HG03342 (cell line): ENCODE data around the gene KRTAP10-10.
"Not testable (repeated sequence)": the region's sequence is repeated elsewhere in the genome, so short reads cannot be mapped to it uniquely, and the experiment has no call there.

ENCODE experiments used
- ATAC-seq: cut with Tn5 transposase; IDR thresholded peaks from one replicate; pipeline ENCODE4 v1.9.1; 2021; ENCODE audit warnings: mild to moderate bottlenecking, moderate library complexity; ENCODE audit not compliant: unreplicated experiment

The KRTAP10-10 gene

DNA sequence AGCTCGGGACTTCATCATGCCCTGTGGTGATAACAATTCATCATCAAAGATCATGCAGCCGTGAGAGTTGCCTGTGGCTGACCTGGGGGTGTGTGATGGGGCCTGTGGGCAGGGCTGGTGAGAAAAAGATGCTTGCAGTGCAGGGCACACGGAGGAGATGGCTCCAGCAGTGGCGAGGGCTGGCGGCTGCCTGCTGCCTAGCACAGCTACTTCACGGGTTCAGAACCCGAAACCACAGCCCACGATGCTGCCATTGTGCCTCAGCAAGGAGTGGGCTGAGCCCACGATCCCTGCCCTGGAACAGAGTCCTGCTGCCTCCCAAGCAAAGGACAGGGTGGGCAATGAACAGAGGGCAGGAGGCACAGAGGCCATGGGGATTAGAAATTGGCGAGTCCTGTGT is 10.9 kb upstream of the KRTAP10-10 start:
- ATAC-seq: no peak

DNA sequence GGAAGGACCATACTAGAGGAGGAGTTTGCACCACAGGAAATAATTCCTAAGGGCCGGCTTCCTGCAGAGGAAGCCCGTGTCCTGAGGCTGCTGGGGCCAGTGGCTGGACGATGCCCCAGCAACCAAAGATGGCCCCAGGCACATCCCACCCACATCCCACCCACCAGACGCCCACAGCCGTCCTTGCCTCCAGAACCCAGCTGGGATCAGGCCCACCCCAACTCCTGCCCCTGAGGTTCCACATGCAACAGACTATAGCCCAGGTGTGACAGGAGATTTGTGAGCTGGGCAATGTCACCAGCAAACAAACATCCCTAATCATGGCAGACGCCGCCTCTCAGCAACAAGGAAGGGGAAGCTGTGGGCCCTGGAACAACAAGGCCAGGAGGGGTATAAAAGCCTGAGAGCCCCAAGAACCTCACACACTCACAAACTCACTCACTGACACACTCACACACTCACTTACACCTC is 10.4 kb upstream of the KRTAP10-10 start, which contains the start of gene KRTAP10-9:
KRTAP10-9 (plus strand) TSS at position 421 of the 471 bp plus-strand sequence. CDS start 79 bp downstream, outside the sequence.
- ATAC-seq: no peak

DNA sequence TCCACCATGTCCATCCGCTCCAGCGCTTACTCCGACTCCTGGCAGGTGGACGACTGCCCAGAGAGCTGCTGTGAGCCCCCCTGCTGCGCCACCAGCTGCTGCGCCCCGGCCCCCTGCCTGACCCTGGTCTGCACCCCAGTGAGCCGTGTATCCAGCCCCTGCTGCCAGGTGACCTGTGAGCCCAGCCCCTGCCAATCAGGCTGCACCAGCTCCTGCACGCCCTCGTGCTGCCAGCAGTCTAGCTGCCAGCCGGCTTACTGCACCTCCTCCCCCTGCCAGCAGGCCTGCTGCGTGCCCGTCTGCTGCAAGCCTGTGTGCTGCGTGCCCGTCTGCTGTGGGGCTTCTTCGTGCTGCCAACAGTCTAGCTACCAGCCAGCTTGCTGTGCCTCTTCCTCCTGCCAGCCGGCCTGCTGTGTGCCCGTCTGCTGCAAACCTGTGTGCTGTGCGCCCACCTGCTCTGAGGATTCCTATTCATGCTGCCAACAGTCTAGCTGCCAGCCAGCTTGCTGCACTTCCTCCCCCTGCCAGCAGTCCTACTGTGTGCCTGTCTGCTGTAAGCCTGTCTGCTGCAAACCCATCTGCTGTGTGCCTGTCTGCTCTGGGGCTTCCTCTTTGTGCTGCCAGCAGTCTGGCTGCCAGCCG is 9.9 kb upstream of the KRTAP10-10 start:
- ATAC-seq: not testable (repeated sequence)

DNA sequence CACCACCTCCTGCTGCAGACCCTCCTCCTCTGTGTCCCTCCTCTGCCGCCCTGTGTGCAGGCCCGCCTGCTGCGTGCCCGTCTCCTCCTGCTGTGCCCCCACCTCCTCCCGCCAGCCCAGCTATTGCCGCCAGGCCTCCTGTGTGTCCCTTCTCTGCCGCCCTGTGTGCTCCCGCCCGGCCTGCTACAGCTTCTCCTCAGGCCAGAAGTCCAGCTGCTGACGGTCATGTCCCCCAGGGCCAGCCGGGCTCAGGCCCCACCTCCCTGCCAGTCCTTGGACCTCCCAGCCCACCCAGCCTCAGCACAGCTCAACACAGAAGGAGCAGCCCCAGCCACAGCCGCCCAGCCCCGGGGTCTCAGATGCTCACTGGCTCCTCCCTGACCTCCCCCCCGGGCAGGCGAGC is 9.3 kb upstream of the KRTAP10-10 start:
- ATAC-seq: not testable (repeated sequence)

DNA sequence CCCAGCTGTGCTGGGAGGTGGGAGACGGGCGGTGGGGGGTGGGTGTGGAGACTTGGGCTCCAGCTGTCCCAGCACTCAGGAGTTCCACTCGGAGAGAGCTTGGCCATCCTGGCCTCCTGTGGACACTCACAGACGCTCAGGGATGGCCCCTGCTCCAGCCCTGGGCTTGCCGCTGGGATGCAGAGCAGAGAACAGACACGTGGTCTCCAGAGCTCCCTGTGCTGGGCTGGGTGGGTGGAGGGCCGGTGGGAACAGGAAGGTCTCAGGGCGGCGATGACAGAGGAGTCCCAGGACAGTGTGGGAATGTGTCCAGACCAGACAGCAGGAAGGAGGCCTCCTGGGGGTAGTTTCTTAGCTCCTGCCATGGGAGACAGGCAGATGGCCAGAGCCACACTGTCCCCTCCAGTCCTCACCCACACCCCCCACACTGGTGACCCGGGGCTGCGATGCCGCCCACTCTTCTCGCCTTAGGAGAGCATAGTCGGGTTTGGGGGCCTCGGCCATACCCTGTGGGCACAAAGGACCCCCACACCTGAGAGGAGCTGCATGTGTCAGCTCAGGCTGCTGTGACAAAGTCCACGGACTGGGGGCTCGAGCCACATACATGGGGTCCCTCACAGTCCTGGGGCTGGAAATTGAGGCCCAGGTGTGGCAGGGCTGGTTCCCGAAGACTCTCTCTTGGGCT is 8.3 kb upstream of the KRTAP10-10 start:
- no peak for ATAC-seq

DNA sequence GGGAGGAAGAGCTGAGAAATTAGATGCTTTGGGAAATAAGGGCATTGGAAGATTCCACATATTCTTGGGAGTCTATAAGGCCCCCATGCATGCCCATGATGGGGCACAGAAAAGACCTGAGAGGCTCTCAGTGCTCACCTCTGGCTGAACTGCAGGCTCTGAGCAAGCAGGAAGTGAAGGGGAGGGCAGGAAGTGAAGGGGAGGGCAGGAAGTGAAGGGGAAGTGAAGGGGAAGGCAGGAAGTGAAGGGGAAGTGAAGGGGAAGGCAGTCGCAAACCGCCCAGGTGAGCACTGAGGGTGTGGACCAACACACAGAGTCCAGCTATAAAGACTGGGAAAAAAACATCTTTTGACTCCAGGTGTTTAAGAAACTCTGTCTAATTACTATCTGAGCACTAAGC is 6.7 kb upstream of the KRTAP10-10 start:
- ATAC-seq: no peak

DNA sequence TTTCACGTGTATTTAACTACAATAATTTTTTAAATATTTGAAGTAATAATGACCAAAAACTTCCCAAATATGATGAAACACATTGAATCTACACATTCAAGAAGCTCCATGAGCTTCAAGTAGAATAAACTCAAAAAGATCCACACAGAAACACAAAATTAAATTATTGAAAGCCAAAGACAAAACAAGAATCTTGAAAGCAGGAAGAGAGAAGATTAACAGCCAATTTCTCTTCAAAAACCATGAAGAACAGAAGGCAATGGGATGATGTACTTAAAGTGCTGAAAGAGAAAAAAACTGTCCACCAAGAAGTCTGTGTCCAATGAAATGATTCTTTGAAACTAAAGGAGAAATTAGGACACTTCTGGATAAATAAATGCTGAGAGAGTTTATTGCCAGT is 5.1 kb upstream of the KRTAP10-10 start:
- ATAC-seq: no peak

DNA sequence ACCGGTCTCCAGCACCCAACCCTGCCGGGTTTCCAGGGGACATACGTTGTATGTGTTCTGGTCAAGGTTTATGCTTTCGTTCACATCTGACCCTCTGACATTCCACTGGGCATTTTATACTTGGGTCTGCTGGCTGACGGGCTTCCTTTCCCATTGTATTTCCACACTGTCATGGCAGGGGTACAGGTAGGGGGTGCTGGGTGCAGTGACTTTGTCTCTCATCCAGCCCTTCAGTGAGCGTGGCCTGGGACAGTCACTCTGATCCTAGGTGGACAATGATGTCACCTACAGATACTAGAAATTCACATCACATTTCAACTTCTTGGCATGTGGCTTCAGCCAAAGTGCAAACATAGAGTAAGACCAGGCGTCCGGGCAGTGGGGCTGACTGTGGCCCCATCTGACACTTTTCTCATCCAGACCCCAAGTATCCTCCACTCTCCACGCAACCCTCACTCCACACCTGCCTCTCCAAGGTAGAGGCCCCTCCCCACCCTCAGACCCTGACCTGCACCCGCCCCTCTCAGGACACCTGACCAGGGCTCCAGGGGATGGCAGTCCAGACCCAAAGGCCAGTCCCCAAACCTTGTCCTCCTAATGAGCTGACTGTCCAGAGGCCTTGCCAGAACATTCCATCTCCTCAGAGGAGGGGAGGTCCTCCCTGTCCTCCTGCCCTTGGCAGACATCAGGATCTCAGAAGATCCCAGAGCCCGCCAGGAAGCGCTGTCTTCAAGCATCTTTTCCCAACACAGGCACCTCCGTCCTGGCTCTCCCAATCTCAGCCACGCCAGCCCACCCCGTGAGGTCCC is 743 bp upstream of the KRTAP10-10 start:
- ATAC-seq: no peak

DNA sequence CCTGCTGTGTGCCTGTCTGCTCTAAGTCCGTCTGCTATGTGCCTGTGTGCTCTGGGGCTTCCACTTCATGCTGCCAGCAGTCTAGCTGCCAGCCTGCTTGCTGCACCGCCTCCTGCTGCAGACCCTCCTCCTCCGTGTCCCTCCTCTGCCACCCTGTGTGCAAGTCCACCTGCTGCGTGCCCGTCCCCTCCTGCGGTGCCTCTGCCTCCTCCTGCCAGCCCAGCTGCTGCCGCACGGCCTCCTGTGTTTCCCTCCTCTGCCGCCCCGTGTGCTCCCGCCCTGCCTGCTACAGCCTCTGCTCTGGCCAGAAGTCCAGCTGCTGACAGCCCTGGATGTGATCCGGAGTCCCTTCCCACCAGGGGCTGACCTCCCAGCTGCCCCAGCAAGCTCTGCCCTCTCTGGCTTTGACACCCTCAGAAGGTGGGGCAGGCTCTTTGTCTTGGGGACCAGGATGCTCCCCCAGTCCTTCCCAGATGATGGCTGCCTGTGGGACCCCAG is 744 bp downstream of the KRTAP10-10 start:
- not testable (repeated sequence) for ATAC-seq

DNA sequence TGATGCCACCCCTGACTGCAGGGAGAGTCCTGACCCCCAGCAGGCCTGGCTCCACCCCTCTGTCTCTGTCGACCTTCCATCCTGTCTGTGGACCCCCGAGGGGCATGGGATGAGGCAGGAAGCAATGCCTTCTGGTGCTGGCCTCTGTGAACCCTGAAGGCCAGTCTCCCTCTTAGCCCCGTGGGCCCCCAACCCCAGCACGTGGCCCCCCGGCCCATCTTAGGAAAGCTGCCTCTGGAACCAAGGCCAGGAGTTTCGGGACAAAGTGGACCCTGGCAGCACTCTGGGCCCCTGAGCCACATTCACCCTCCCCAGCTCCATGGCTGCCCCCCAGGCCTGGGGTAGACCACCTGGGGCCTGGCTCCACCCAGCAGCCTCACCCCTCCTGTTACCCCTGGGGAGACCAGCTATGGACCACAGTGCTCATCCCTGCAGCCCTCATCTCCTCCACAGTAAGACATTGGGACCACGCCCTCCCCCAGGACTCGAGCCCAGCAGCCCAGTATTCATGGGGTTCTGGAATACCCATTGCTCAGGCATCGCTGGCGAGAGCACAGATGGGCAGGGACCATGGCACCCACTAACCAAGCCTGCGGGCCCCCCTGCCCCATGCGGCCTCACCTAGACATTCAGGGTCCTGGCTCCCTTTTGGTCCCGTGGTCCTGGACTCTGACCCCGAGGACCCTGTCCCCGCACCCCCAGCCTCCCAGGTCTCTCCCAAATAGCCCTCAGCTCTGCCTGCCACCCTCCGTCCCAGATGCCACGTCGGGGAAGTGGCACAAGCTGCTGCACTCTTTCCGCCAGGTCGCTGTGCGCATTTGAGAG is 1.6 kb downstream of the KRTAP10-10 start:
- not testable (repeated sequence) for ATAC-seq

DNA sequence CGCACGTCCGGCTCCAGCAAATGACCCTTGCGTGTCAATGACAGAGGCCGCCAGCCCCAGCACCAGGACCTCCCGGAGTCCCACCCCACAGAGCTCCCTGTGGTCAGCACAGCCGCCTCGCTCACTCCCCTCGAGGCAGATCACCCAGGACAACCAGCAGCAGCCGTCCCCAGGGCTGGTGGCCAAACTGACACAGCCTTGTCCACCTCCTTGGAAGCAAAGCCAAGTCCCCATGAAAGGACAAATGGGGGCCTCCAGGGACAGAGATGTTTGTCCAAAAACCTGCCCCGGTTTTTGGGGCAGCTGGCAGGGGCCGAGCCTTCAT is 2.1 kb downstream of the KRTAP10-10 start:
- no peak for ATAC-seq

DNA sequence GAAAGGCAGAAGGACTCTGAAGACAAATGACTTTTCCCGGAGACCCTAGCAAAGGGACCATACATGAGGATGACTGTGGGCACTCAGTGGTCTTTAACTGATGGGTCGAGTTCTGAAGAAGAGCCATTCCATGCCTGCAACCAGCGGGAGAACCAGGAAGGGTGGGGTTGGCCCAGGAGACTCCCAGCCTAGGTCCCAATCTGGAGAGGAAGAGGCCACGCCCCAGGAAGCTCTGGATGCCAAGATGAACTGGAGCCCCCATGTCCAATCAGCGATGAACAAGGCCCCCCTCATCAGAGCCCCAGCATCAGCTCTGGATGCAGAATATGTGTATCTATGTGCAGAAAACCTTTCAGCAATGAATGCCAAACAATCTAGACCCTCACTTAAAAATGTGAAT is 3.6 kb downstream of the KRTAP10-10 start:
- ATAC-seq: no peak

DNA sequence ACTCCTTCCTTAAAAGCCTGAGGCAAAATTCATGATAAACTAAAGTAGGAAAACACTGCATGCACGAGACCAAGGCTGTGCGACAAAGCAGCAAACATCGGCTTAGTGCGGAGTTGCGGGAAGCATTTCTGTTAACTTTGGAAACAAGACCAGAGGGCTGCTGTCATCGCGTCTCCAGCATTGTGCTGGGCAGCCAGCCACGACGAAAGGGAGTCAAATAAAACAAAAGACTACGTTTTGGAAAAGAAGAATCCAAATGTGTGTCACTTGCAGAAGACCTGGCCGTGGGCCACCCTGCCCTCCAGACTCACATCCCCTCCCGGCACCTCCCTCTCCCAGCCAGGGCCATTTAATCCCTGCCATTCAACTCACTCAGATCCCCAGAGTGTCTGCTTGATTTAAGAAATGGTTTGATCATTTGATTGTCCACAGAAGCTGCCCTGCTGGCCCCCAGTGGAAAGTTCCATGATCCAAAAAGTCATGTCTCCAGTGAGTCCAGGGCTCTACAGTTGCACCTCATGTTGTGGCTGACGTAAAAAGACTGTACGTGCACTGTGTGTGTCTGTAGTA is 6.7 kb downstream of the KRTAP10-10 start:
- ATAC-seq: no peak

DNA sequence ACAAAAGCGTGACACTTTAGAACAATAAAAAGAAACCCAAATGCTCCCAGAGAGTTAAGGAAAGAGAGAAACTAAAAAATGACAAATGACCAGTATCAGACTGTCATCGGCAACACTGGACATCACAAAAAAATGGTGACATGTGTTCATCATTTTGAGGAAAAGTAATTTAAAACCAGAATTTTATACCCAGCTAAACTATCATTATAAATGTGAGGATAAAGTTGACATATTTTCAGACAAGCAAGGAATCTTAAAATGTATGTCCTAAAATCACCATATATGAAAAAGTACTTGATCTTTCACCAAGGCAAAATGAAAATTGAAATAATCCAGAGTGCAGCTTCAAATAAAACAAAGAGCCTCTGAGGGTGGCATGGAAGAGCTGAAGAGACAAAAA is 7.7 kb downstream of the KRTAP10-10 start:
- no peak for ATAC-seq

DNA sequence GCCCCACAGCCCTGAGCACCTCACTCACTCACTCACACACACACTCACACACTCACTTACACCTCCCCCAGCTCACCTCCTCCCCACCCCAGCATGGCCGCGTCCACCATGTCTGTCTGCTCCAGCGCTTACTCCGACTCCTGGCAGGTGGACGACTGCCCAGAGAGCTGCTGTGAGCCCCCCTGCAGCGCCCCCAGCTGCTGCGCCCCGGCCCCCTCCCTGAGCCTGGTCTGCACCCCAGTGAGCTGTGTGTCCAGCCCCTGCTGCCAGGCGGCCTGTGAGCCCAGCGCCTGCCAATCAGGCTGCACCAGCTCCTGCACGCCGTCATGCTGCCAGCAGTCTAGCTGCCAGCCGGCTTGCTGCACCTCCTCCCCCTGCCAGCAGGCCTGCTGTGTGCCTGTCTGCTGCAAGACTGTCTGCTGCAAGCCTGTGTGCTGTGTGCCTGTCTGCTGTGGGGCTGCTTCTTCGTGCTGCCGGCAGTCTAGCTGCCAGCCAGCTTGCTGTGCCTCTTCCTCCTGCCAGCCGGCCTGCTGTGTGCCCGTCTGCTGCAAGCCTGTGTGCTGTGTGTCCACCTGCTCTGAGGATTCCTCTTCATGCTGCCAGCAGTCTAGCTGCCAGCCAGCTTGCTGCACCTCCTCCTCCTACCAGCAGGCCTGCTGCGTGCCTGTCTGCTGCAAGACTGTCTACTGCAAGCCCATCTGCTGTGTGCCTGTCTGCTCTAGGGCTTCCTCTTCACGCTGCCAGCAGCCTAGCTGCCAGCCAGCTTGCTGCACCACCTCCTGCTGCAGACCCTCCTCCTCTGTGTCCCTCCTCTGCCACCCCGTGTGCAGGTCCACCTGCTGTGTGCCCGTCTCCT is 9.4 kb downstream of the KRTAP10-10 start, which contains the start of gene KRTAP10-11:
KRTAP10-11 (plus strand) TSS at position 49 of the 856 bp plus-strand sequence; CDS start at position 94, 45 bp downstream.
- ATAC-seq: not testable (repeated sequence)

DNA sequence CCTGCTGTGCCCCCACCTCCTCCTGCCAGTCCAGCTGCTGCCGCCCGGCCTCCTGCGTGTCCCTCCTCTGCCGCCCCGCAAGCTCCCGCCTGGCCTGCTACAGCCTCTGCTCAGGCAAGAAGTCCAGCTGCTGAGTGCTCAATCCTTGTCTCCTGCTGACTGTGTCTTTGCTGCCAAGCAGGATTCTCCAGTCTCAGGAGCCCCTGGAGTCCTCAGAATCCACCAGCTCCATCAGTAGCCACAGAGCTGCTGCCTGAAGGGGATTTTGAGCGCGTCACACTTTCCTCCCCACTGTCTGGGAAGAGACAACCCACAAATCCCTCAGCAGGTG is 10.0 kb downstream of the KRTAP10-10 start:
- ATAC-seq: no peak

DNA sequence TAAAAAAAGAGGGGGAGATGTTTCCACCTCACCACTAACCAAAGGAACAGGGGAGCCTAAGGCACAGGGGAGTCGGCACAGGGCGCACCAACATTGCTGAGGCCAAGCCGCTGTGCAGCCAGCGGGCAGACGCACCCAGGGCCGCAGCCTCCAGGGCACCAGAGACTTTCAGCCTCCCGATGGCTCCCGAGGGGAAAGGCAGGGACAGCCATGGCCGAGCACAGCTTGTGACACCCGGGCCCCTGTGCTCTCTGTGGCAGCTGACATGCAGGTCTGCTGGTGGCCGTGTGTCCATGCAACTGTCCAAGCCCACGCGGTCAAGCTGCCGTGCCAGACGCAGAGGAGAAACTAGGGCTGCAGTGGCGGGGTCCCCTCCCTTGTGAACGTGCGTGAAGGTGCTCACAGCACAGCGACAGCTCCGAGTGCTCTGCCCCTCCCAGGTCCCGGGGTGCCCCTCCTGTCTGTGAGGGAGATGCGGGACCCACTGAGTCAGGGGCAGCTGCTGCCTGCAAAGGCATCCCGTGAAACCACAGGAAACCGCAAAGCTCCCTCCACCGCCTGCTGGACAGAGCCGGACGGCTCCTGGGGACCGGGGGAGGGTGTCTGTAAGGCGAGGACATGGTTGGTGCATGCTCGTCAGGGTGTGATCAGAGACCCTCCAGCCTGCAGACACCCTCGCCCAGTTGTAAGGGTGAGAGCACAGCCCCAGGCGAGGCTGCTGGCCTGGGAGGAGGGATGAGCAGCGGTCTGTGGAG is 11.6 kb downstream of the KRTAP10-10 start:
- no peak for ATAC-seq

DNA sequence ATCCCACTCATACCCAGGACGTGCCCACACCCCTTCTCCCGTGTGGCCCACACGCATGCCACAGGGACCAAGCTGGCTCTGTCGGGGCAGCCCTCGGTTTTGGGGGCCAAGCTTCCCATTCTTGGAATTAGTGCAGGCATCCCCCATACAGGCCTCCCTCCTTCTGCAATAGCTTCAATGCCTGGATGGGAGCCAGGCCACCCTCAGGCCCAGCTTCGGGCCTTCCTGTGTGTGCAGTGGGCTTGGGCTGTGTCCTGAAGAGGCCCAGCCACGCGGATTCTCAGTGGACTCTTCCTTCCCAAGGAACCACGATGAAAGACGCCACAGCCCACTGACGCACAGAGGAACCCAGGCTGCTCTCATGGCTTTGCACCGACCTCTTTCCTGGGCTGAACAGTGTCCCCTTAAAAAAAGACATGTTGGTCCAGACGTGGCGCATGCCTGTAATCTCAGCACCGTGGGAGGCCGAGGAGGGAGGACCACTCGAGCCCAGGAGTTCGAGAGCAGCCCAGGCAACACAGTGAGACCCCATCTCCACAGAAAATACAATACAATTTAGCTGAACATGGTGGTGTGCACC is 12.5 kb downstream of the KRTAP10-10 start:
- ATAC-seq: no peak
